ENCODE measurements around the gene CD93. TPM values are rescaled to one million over a fixed set of nuclear protein-coding genes. Genes with fewer than 3 reads are reported as not detected.
A peak's percentile ranks its signal among the peaks of the same experiment; 100 is the strongest.

CD93 gene
- polyA plus RNA-seq, 3 donors, result 38.1 to 43.3 (median 41.0) TPM

GRCh38 chr20:23050076-23050838 is 35.9 kb downstream of the CD93 start:
- DNase-seq (ENCODE audit: extremely low read depth in 1 of 11, low read depth in 9 of 11, low spot score in 4 of 11), result no peak

DNA sequence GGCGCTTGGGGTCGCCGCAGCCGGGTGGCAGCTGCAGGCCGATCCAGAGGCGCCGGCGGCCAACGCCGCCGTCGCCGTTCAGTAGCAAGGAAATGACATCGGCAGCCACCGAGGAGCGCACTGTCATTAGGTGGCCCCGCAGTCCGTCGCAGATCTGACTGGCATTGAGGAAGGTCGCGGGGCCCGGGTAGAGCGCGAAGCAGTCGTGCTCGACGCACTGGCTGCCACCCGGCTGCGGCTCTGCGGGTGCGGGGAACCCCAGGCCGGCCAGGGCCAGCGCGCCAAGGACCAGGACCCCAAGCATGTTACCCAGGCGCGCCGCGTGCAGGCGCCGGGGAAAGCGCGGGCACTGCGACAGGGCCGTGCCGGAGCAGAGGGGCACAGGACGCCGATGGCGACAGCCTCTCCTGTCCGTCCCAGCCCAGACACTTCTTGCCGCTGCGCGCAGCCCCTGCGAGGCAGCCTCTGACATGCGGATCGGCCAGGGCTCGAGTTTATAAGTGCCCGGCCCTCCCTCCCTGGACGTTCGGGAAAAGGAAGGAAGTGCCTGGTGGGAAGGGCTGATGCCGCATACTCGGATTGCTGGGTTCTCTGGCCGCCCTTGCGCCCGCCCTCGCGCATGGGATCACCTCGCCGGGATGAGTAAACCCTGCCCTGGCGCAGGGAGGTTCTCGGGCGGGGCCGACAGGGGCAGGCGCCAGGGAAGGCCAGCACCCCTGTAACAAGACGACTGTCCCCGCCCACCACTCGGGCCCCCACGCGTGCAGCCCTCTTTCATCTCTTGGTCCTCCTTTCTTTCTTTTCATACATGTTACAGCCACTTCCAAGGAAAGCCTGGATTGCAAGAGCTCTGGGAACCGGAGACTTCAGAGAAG is 36.7 kb downstream of the CD93 start, which contains the start of gene THBD:
Gene THBD (minus strand): TSS at position 472 of the 875 bp plus-strand sequence. CDS start 168 bp downstream, at position 304.
- peak in 1 of 11 donors; percentile 24 for DNase-seq (ENCODE audit: extremely low read depth in 1 of 11, low read depth in 9 of 11, low spot score in 4 of 11)

DNA sequence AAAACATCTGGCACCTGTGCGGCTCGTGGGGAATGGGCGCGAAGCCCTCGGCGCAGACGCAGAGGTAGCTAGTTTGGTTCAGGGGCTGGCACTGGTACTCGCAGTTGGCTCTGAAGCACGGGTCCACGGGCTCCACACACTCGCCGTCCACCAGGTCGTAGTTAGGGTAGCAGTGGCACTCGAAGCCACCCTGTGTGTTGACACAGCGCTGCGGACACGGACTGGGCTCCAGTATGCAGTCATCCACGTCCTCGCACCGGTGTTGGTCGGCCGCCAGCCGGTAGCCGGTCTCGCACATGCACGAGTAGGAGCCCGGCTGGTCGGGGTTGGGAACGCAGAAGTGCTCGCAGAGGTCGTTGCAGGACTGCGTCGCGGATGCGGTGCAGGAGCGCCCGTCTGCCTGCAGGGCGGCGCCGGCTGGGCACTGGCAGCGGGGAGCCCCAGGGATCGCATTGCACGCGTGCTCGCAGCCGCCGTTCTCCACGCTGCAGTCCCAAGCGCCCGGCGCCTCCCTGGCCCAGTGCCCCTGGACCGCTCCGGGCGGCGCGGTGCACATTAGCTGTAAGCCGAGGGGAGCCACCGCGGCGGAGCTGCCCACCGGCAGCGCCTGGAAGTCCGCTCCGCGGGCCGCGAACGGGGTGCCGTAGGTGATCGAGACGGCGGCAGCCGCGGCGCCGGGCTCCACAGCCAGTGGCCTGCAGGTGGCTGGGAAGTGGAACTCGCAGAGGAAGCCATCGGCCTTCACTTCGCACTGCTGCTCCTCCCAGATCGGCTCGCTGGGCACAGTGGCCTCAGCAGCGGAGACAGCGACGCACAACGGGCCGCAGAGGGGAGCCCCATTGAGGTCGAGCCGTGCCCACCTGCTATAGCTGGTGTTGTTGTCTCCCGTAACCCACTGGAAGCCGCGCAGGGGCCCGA is 37.6 kb downstream of the CD93 start:
- peak in 1 of 11 donors; percentile 25 for DNase-seq (ENCODE audit: extremely low read depth in 1 of 11, low read depth in 9 of 11, low spot score in 4 of 11)

DNA sequence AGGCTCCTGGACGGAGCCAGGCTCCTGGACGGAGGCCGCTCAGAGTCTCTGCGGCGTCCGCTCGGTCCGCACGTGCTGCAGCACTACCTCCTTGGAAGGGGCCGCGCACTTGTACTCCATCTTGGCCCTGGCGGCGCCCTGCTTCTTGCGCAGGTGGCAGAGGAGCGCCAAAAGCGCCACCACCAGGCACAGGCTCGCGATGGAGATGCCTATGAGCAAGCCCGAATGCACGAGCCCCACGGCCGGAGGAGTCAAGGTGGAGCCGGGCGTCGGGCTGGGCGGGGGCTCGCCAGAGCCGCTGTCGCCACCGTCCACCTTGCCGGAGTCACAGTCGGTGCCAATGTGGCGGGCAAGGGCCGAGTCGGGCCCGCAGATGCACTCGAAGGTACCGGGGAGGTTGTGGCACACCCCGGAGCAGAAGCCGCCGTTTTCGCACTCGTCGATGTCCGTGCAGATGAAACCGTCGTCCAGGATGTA is 38.3 kb downstream of the CD93 start:
- no peak for DNase-seq (ENCODE audit: extremely low read depth in 1 of 11, low read depth in 9 of 11, low spot score in 4 of 11)

- DNase-seq (ENCODE audit: extremely low read depth in 1 of 11, low read depth in 9 of 11, low spot score in 4 of 11), result no peak
These were observed 39.0 kb downstream of the CD93 start for GRCh38 chr20:23047001-23047737.

DNA sequence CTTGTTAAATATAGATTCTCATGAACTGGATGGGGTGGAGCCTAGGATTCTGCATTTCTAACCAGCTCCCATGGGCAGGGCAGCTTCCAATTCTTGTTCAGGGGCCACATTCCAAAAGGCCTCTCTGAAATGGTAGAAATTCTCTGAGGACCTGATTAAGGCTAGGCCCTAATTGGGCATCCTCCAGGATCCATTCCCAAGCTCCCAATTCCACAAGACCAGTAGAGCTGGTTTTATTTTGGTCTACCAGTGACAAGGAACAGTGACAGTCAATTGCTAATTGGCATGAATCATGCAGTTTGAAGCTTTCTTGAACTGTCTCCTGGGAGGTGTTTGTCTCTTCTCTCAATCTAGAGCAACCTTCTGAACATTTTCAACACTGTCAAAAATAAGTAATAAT is 39.7 kb downstream of the CD93 start:
- no peak for DNase-seq (ENCODE audit: extremely low read depth in 1 of 11, low read depth in 9 of 11, low spot score in 4 of 11)

- no peak for DNase-seq (ENCODE audit: extremely low read depth in 1 of 11, low read depth in 9 of 11, low spot score in 4 of 11)
These were observed 42.7 kb downstream of the CD93 start for GRCh38 chr20:23043376-23043775.

- no peak for DNase-seq (ENCODE audit: extremely low read depth in 1 of 11, low read depth in 9 of 11, low spot score in 4 of 11)
These were observed 43.9 kb downstream of the CD93 start for GRCh38 chr20:23042270-23042669.

- DNase-seq (ENCODE audit: extremely low read depth in 1 of 11, low read depth in 9 of 11, low spot score in 4 of 11), result no peak
These were observed 46.1 kb downstream of the CD93 start for GRCh38 chr20:23039885-23040508.

GRCh38 chr20:23039136-23039875 is 46.8 kb downstream of the CD93 start:
- no peak for DNase-seq (ENCODE audit: extremely low read depth in 1 of 11, low read depth in 9 of 11, low spot score in 4 of 11)

GRCh38 chr20:23037017-23037481 is 49.1 kb downstream of the CD93 start:
- peak in 4 of 11 donors; percentile 36 to 63 (median 46) for DNase-seq (ENCODE audit: extremely low read depth in 1 of 11, low read depth in 9 of 11, low spot score in 4 of 11)

DNA sequence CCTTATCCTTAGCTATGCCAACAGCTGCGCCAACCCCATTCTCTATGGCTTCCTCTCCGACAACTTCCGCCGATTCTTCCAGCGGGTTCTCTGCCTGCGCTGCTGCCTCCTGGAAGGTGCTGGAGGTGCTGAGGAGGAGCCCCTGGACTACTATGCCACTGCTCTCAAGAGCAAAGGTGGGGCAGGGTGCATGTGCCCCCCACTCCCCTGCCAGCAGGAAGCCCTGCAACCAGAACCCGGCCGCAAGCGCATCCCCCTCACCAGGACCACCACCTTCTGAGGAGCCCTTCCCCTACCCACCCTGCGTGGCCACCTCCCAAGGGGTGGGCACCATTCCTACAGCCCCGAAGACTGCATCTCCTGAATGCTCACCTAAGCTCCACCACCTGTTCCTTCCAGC is 49.8 kb downstream of the CD93 start:
- no peak for DNase-seq (ENCODE audit: extremely low read depth in 1 of 11, low read depth in 9 of 11, low spot score in 4 of 11)

DNA sequence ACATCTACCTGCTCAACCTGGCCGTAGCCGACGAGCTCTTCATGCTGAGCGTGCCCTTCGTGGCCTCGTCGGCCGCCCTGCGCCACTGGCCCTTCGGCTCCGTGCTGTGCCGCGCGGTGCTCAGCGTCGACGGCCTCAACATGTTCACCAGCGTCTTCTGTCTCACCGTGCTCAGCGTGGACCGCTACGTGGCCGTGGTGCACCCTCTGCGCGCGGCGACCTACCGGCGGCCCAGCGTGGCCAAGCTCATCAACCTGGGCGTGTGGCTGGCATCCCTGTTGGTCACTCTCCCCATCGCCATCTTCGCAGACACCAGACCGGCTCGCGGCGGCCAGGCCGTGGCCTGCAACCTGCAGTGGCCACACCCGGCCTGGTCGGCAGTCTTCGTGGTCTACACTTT is 50.4 kb downstream of the CD93 start:
- DNase-seq (ENCODE audit: extremely low read depth in 1 of 11, low read depth in 9 of 11, low spot score in 4 of 11), result no peak

- peak in 1 of 11 donors; percentile 16 for DNase-seq (ENCODE audit: extremely low read depth in 1 of 11, low read depth in 9 of 11, low spot score in 4 of 11)
These were observed 51.1 kb downstream of the CD93 start, which contains the start of gene SSTR4 for GRCh38 chr20:23034721-23035671. Gene SSTR4, plus strand, starts transcription at chr20:23035312. Its CDS starts 172 bp downstream, at chr20:23035484.

DNA sequence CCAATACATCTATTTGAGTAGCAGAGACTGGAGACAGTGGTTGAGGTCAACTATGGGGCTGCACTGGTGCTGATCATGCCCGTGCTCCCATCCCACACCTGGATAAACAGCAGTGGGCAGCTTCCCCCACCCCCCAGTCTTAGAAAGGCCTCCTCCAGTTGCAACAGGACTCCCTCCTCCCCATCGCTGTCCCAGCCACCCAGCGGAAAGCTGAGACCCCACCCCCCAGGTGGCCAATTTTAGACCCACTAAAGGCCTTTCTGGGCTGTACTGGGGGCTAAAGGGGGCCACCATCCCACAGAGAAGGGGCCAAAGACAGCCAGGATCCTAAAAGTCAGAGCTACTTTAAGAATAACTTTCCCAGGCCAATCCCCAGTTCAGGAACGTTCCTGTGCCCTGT is 52.2 kb downstream of the CD93 start:
- no peak for DNase-seq (ENCODE audit: extremely low read depth in 1 of 11, low read depth in 9 of 11, low spot score in 4 of 11)

GRCh38 chr20:23032750-23033078 is 53.4 kb downstream of the CD93 start:
- DNase-seq (ENCODE audit: extremely low read depth in 1 of 11, low read depth in 9 of 11, low spot score in 4 of 11), result no peak
